Ectodermal cell (in vitro differentiated cells): ENCODE data around the gene EPB41L5.
"Not testable (repeated sequence)": the region's sequence is repeated elsewhere in the genome, so short reads cannot be mapped to it uniquely, and the experiment has no call there.

Experiments
- H3K27ac ChIP-seq: 2 replicates; pipeline ENCODE4 v1.7.0; 2013; ENCODE audit warnings: mild to moderate bottlenecking, low read depth, low read length; ENCODE audit not compliant: insufficient read depth, poor library complexity, severe bottlenecking
- H3K27me3 ChIP-seq: 2 replicates; pipeline ENCODE4 v1.7.0; 2013; ENCODE audit warnings: mild to moderate bottlenecking, low read length; ENCODE audit not compliant: insufficient read depth, control insufficient read depth, poor library complexity, severe bottlenecking
- H3K36me3 ChIP-seq: one replicate; pipeline ENCODE4 v1.7.0; 2013; ENCODE audit warnings: low read length; ENCODE audit not compliant: control insufficient read depth, insufficient read depth
- H3K4me1 ChIP-seq: one replicate; pipeline ENCODE4 v1.7.0; 2013; ENCODE audit warnings: low read length; ENCODE audit not compliant: control insufficient read depth, insufficient read depth
- H3K4me3 ChIP-seq: 2 replicates; pipeline ENCODE4 v1.7.0; 2013; ENCODE audit warnings: low read depth, low read length, control low read depth; ENCODE audit not compliant: insufficient read depth
- H3K9me3 ChIP-seq: 2 replicates; pipeline ENCODE4 v1.7.0; 2013; ENCODE audit warnings: mild to moderate bottlenecking, low read length, moderate library complexity; ENCODE audit not compliant: control insufficient read depth
- WGBS, 2 experiments: methylation state at CpG; one replicate each; pipeline ENCODE4 v1.1.7; 2013; ENCODE audit warnings: missing lambda C conversion rate in 2 of 2; 5-methylcytosine and 5-hydroxymethylcytosine counted together

The EPB41L5 gene

GRCh38 chr2:120046252-120046651 is 33.4 kb downstream of the EPB41L5 start:
- WGBS, 2 experiments, result 95 to 100% methylated on average over 1 of the region's 2 CpGs
- not testable (repeated sequence) for H3K4me3 ChIP-seq, H3K9me3 ChIP-seq, H3K27ac ChIP-seq, H3K4me1 ChIP-seq, H3K27me3 ChIP-seq
- H3K36me3 ChIP-seq, result peaks cover 23% of the 10 kb centered on the region

DNA sequence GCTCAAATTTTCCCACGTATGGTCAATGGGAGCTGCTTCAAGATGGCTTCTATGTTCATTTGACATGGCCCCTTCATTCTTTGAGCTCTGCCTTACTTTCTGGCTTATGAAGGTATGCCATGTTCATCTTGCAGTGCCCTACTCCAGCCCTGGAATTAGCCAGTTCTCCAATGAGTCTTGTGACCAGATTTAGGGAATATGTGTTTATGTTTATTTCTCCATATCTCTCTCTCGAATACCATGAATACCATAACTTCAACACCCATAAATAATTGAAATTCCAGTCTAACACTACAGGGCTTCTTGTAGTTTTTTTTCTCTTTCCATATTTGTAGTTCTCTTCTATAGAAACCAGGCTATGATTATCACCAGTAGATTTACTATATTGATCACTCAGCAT is 39.7 kb downstream of the EPB41L5 start:
- no peak overlapping the region for H3K27ac ChIP-seq
- no peaks in the 10 kb centered on the region for H3K27me3 ChIP-seq
- no peaks in the 10 kb centered on the region for H3K9me3 ChIP-seq
- H3K4me1 ChIP-seq, result no peaks in the 10 kb centered on the region
- 94 to 100% methylated on average over 2 of the region's 2 CpGs for WGBS, 2 experiments
- no peak overlapping the region for H3K4me3 ChIP-seq
- H3K36me3 ChIP-seq, result no peaks in the 10 kb centered on the region

GRCh38 chr2:120053891-120054290 is 41.0 kb downstream of the EPB41L5 start:
- Histone ChIP-seq H3K9me3 (no peaks in the 10 kb centered on the region), H3K4me3 (no peak overlapping the region), H3K27me3 (no peaks in the 10 kb centered on the region), H3K27ac (no peak overlapping the region), H3K36me3 (no peaks in the 10 kb centered on the region), H3K4me1 (no peaks in the 10 kb centered on the region)
- WGBS, 2 experiments, result 89 to 90% methylated on average over 3 of the region's 3 CpGs

DNA sequence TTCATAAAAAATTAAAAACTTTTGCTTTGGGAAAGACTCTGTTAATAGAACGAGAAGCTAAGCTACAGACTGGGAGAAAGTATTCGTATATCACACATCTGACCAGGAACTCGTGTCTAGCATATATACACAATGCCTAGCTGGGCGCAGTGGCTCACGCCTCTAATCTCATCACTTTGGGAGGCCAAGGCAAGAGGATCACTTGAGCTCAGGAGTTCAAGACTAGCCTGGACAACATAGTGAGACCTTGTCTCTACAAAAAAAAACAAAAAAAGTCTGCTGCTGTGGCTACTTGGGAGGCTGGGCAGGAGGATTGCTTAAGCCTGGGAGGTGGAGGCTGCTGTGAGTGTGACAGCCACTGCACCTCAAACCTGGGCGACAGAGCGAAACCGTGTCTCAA is 46.6 kb downstream of the EPB41L5 start:
- H3K36me3 ChIP-seq, result no peaks in the 10 kb centered on the region
- no peaks in the 10 kb centered on the region for H3K4me1 ChIP-seq
- no peak overlapping the region for H3K27ac ChIP-seq
- 96 to 97% methylated on average over 8 of the region's 8 CpGs for WGBS, 2 experiments
- no peaks in the 10 kb centered on the region for H3K9me3 ChIP-seq
- no peaks in the 10 kb centered on the region for H3K27me3 ChIP-seq
- no peak overlapping the region for H3K4me3 ChIP-seq

GRCh38 chr2:120060088-120060623 is 47.3 kb downstream of the EPB41L5 start:
- 92 to 93% methylated on average over 1 to 2 of the region's 2 CpGs for WGBS, 2 experiments
- Histone ChIP-seq H3K27me3 (no peaks in the 10 kb centered on the region), H3K27ac (no peak overlapping the region), H3K4me3 (no peak overlapping the region), H3K4me1 (no peaks in the 10 kb centered on the region), H3K36me3 (no peaks in the 10 kb centered on the region), H3K9me3 (no peaks in the 10 kb centered on the region)

- H3K36me3 ChIP-seq, result no peaks in the 10 kb centered on the region
- no peak overlapping the region for H3K4me3 ChIP-seq
- H3K27me3 ChIP-seq, result no peaks in the 10 kb centered on the region
- no peaks in the 10 kb centered on the region for H3K4me1 ChIP-seq
- WGBS, 2 experiments, result 67% methylated on average over 1 of the region's 1 CpG; no CpG with 5 or more reads in 1 of the 2 experiments
- no peaks in the 10 kb centered on the region for H3K9me3 ChIP-seq
- H3K27ac ChIP-seq, result no peak overlapping the region
Observed at GRCh38 chr2:120064664-120065063, 51.8 kb downstream of the EPB41L5 start.

DNA sequence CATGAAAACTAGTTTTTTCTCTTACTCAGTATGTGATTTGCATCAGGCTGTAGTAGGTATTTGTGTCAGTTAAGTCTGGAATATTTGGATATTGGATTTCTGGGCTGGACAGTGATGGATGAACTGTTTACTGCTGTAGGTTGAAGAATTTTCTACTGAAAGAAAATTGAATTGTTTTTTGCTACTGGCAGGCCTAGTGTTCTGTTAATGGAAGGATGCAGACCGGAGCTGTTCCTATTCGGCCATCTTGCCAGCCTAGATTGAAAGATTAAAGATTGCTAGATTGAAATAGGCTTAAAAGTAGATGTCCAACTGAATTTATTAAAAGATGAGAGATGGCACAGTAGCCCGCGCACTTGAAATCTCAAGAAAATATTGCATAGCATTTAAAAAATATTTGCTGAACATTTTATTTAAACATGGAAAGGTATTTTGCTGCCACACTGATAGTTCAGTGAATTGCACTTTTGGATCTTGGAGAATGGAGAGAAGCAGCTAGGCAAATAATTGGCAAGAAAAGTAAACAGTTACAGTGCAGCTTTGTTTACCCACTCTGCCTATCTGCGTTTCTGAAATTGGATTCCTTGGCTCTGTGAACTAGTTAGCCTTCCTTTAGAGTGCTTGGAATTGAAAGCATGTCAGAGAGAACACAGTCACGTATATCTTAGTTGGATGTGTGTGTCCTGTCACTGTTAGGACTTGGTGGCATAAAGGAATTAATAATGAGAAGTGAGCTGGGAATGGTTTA is 54.1 kb downstream of the EPB41L5 start:
- H3K9me3 ChIP-seq, result no peaks in the 10 kb centered on the region
- H3K27ac ChIP-seq, result no peak overlapping the region
- no peaks in the 10 kb centered on the region for H3K27me3 ChIP-seq
- H3K36me3 ChIP-seq, result no peaks in the 10 kb centered on the region
- no peak overlapping the region for H3K4me3 ChIP-seq
- WGBS, 2 experiments, result 89 to 90% methylated on average over 6 of the region's 6 CpGs
- no peaks in the 10 kb centered on the region for H3K4me1 ChIP-seq

DNA sequence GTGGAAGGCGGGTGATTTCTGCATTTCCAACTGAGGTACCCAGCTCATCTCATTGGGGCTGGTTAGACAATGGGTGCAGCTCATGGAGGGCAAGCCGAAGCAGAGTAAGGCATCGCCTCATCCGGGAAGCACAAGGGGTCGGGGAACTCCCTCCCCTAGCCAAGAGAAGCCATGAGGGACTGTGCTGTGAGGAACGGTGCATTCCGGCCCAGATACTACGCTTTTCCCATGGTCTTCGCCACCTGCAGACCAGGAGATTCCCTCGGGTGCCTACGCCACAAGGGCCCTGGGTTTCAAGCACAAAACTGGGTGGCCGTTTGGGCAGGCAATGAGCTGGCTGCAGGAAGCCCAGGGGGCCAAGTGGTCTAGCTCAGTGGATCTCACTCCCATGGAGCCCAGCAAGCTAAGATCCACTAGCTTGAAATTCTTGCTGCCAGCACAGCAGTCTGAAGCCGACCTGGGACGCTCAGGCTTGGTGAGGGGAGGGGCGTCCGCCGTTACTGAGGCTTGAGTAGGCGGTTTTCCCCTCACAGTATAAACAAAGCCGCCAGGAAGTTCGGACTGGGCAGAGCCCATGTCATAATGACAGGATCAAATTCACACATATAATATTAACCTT is 55.3 kb downstream of the EPB41L5 start:
- H3K4me1 ChIP-seq, H3K27me3 ChIP-seq, H3K27ac ChIP-seq, H3K9me3 ChIP-seq, H3K36me3 ChIP-seq, H3K4me3 ChIP-seq: not testable (repeated sequence)
- WGBS, 2 experiments, result 94 to 97% methylated on average over 20 of the region's 20 CpGs

GRCh38 chr2:120075545-120075944 is 62.7 kb downstream of the EPB41L5 start:
- no peaks in the 10 kb centered on the region for H3K36me3 ChIP-seq
- H3K27ac ChIP-seq, result no peak overlapping the region
- H3K9me3 ChIP-seq, result no peaks in the 10 kb centered on the region
- H3K4me1 ChIP-seq, result no peaks in the 10 kb centered on the region
- H3K4me3 ChIP-seq, result no peak overlapping the region
- 100% methylated on average over 1 of the region's 1 CpG for WGBS, 2 experiments
- H3K27me3 ChIP-seq, result no peaks in the 10 kb centered on the region

GRCh38 chr2:120077896-120078295 is 65.0 kb downstream of the EPB41L5 start:
- Histone ChIP-seq H3K36me3 (no peaks in the 10 kb centered on the region), H3K27ac (no peak overlapping the region), H3K27me3 (no peaks in the 10 kb centered on the region), H3K4me3 (no peak overlapping the region), H3K4me1 (no peaks in the 10 kb centered on the region), H3K9me3 (no peaks in the 10 kb centered on the region)
- 87 to 89% methylated on average over 2 to 3 of the region's 3 CpGs for WGBS, 2 experiments
